ENCODE measurements around the gene CRIM1. TPM values are rescaled to one million over a fixed set of nuclear protein-coding genes. Genes with fewer than 3 reads are reported as not detected.

CRIM1 gene
- total RNA-seq, 1 donor from 2014 or later = 61.8 TPM

DNA sequence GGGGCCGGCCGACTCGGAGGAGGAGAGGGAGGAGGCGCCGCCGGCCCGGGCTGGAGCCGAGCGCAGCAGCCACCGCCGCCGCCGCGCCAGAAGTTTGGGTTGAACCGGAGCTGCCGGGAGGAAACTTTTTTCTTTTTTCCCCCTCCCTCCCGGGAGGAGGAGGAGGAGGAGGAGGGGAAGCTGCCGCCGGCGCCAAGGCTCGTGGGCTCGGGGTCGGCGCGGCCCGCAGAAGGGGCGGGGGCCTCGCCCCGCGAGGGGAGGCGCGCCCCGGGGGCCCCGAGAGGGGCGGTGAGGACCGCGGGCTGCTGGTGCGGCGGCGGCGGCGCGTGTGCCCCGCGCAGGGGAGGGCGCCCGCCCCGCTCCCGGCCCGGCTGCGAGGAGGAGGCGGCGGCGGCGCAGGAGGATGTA lies 316 bp downstream of the CRIM1 start:
- no peak for TF ChIP-seq CTCF (IDR thresholded peaks at IDR 0.05; ENCODE audit: unreplicated experiment)
- Mint-ChIP-seq H3K36me3 (no peaks in the 10 kb centered on the region), H3K27me3 (ENCODE audit: low read depth) (no peaks in the 10 kb centered on the region)

DNA sequence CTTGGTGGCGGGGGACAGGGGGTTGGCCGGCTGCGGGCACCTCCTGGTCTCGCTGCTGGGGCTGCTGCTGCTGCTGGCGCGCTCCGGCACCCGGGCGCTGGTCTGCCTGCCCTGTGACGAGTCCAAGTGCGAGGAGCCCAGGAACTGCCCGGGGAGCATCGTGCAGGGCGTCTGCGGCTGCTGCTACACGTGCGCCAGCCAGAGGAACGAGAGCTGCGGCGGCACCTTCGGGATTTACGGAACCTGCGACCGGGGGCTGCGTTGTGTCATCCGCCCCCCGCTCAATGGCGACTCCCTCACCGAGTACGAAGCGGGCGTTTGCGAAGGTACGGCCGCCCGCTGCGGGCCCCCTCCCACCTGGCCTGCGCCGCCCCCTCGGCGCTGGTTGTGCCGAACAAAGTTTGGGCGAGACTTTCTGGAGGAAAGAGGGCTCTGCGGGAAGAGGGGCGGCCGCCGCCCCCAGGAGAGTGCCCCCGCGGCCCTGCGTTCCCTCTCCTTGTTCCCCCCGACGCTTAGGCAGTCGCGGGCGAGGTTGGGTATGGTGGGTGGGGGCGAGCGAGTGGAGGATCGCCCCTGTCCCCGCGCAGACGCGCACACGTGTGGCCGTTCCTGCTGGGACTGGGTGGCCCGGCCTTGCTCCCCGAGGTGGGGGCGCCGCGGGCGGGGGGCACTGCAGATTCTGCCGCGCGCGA lies 866 bp downstream of the CRIM1 start:
- Mint-ChIP-seq H3K36me3 (no peaks in the 10 kb centered on the region), H3K9me3 (no peaks in the 10 kb centered on the region), H3K27ac (peak overlapping the region; percentile 85), H3K4me3 (peak overlapping the region; percentile 98), H3K27me3 (ENCODE audit: low read depth) (no peaks in the 10 kb centered on the region), H3K4me1 (peaks cover 68% of the 10 kb centered on the region)
- peak; percentile 28 to 72 for DNase-seq (ENCODE audit: low spot score in 2 of 2, unreplicated experiment in 2 of 2)
- no peak for TF ChIP-seq CTCF (IDR thresholded peaks at IDR 0.05; ENCODE audit: unreplicated experiment)

More for the DNA sequence above, 316 bp downstream of the CRIM1 start:
- Mint-ChIP-seq H3K9me3 (no peaks in the 10 kb centered on the region), H3K27ac (no peak overlapping the region), H3K4me1 (peaks cover 62% of the 10 kb centered on the region), H3K4me3 (peak overlapping the region; percentile 98)
- peak in 1 of 2 experiments; percentile 30 for DNase-seq (ENCODE audit: low spot score in 2 of 2, unreplicated experiment in 2 of 2)

DNA sequence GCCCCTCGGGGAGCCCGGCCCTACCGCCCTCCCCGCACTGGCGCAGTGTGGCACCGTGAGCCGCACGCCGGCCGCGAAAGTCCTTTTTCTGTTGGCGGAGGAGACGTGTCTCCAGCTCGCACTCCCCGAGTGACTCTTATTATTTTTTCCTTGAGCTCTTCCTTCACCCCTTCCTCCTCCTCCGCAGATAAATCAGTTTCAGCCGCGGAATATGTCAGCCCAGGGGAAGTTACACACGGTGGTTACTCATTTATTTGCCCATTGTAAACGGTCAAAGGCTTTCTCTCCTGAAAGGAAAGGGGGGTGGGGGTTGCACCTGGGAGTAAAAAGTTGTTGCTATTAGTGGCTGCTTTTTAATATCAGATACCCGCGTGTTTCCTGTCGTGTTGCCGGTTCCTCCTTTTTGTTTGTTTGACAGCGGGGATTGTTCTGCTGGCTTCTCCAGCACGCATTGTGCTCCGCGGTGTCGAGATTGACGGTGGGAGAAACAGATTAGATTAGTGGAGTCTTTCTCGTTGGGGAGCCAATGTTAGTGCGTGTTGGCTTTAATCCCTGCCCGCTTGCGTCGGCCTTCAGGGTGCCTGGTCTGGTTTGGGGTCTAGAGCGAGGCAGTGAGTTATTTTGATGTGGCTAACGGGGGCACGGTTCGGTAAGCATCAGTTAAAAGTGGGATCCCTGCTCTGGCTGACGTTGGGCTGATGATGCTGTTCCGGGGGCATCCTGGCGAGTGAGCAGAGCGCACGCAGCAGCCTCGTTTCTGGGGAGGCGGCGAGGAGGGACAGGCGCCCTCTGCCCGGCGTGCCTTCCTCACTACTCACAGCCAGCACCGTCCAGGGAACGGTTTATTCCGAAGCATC lies 1.6 kb downstream of the CRIM1 start:
- no peak for TF ChIP-seq CTCF (IDR thresholded peaks at IDR 0.05; ENCODE audit: unreplicated experiment)
- H3K27ac Mint-ChIP-seq = peak overlapping the region; percentile 96
- peaks cover 75% of the 10 kb centered on the region for H3K4me1 Mint-ChIP-seq
- H3K27me3 Mint-ChIP-seq (ENCODE audit: low read depth) = no peaks in the 10 kb centered on the region
- peak overlapping the region; percentile 98 for H3K4me3 Mint-ChIP-seq
- H3K36me3 Mint-ChIP-seq = no peaks in the 10 kb centered on the region
- no peaks in the 10 kb centered on the region for H3K9me3 Mint-ChIP-seq
- DNase-seq (ENCODE audit: low spot score in 2 of 2, unreplicated experiment in 2 of 2) = peak in 1 of 2 experiments; percentile 49

DNA sequence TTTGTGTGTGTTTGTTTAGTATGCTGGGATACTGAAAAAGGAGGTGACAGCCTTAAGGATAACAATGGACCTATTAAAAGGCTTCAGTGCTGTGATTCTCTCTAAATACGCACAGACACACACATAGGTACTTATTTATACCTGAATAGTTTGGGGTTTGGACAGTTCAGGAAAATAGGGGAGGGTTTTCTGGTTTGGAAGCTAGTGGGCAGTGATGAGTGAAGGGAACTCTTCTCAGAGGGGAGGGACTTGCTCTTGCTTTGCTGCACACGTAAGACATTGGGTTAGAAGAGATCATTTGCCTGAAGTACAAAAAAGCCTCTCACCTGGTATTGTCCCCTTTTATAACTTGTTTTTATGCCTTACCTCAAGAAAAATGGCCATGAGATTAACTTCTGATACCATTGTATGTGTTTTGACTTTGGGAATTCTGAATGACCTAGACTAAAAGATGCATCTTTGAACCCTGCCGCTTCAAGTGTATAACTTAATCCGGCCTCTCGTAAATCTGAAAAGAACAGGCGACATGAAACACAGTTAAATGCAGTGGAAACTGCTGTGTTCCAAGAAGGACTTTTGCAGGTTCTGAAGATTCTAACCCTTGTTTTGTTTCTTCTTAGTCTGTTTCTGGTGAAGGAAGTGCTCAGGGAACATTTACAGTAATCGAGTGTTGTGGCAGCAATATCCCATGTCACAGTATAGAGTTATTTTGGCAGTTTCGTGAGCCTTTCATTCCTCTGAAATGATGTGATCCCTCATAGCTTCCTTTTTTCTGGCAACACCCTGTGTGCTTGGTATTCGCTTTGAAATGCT lies 2.5 kb downstream of the CRIM1 start:
- Mint-ChIP-seq H3K4me3 (peak overlapping the region; percentile 98), H3K27ac (peak overlapping the region; percentile 96), H3K36me3 (no peaks in the 10 kb centered on the region), H3K4me1 (peaks cover 74% of the 10 kb centered on the region), H3K27me3 (ENCODE audit: low read depth) (no peaks in the 10 kb centered on the region), H3K9me3 (no peaks in the 10 kb centered on the region)
- TF ChIP-seq CTCF (IDR thresholded peaks at IDR 0.05; ENCODE audit: unreplicated experiment) = no peak
- DNase-seq (ENCODE audit: low spot score in 2 of 2, unreplicated experiment in 2 of 2) = no peak

DNA sequence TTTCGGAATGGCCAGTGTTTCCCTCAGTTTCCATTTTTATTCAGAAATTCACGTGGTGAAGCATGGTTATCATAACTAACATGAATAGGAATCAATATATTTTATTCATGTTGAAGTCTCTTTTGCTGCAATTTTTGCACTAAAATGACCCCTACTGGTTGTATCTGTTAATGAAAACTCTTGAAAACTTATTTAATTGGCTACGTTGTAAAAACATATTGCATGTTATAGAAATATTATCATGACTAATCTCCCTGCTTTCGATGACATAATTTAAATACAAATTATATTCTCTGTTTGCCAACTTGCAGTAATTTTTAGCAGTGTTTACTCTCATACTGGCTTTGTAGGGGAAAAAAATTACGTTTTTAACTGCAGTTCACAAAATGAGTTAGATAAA lies 3.5 kb downstream of the CRIM1 start:
- Mint-ChIP-seq H3K4me1 (peaks cover 73% of the 10 kb centered on the region), H3K4me3 (peak overlapping the region; percentile 98), H3K27me3 (ENCODE audit: low read depth) (no peaks in the 10 kb centered on the region), H3K27ac (peak overlapping the region; percentile 96), H3K36me3 (no peaks in the 10 kb centered on the region), H3K9me3 (no peaks in the 10 kb centered on the region)
- TF ChIP-seq CTCF (IDR thresholded peaks at IDR 0.05; ENCODE audit: unreplicated experiment) = peak; percentile 74
- no peak for DNase-seq (ENCODE audit: low spot score in 2 of 2, unreplicated experiment in 2 of 2)
